NB4 (cell line): ENCODE measurements around the gene CDC27.

Experiments
- CTCF ChIP-seq: IDR thresholded peaks from one replicate; pipeline ENCODE4 v1.5.1; 2012; ENCODE audit warnings: low read depth, low read length
- MAX ChIP-seq: IDR thresholded peaks from 2 replicates; pipeline ENCODE4 v1.6.1; 2011; ENCODE audit warnings: low read depth, low read length
- MYC ChIP-seq: IDR thresholded peaks from 2 replicates; pipeline ENCODE4 v1.6.1; 2011; ENCODE audit warnings: low read depth, low read length
- POLR2A ChIP-seq: IDR thresholded peaks from 2 replicates; pipeline ENCODE4 v1.6.1; 2011; ENCODE audit warnings: mild to moderate bottlenecking; ENCODE audit not compliant: insufficient read length; ENCODE audit errors: extremely low read depth

- TF ChIP-seq CTCF, result no peak
- TF ChIP-seq POLR2A, result no peak
- no peak for TF ChIP-seq MYC
- no peak for TF ChIP-seq MAX
Observed at GRCh38 chr17:47207143-47208067, 18.3 kb upstream of the CDC27 start.
